Ishikawa (cell line): ENCODE results near the gene TMPRSS12.

Experiments used
- CEBPB ChIP-seq: IDR thresholded peaks from 2 replicates; pipeline ENCODE4 v1.6.1; 2012
- CREB1 ChIP-seq: IDR thresholded peaks from 2 replicates; pipeline ENCODE4 v1.6.1; 2012; ENCODE audit warnings: low read depth
- EGR1 ChIP-seq: IDR thresholded peaks from 2 replicates; pipeline ENCODE4 v1.6.1; 2012
- EP300 ChIP-seq: IDR thresholded peaks from 2 replicates; pipeline ENCODE4 v1.6.1; 2012; ENCODE audit warnings: borderline replicate concordance
- FOXM1 ChIP-seq: IDR thresholded peaks from 2 replicates; pipeline ENCODE4 v1.6.1; 2012; ENCODE audit warnings: low read depth, borderline replicate concordance
- NFIC ChIP-seq: IDR thresholded peaks from 2 replicates; pipeline ENCODE4 v1.6.1; 2012
- RAD21 ChIP-seq: IDR thresholded peaks from 2 replicates; pipeline ENCODE4 v1.6.1; 2012; ENCODE audit warnings: low read depth
- TAF1 ChIP-seq: IDR thresholded peaks from 2 replicates; pipeline ENCODE4 v1.6.1; 2012; ENCODE audit warnings: low read depth, mild to moderate bottlenecking
- TEAD4 ChIP-seq: IDR thresholded peaks from 2 replicates; pipeline ENCODE4 v1.6.1; 2012
- USF1 ChIP-seq: IDR thresholded peaks from 2 replicates; pipeline ENCODE4 v1.6.1; 2012
- YY1 ChIP-seq: IDR thresholded peaks from 2 replicates; pipeline ENCODE4 v1.6.1; 2012; ENCODE audit warnings: low read depth
- ZBTB7A ChIP-seq: IDR thresholded peaks from 2 replicates; pipeline ENCODE4 v1.6.1; 2012; ENCODE audit warnings: low read depth
- TF ChIP-seq, protein P1 (sequence below): IDR thresholded peaks from 2 replicates; pipeline ENCODE4 v1.6.1; 2012; ENCODE audit warnings: low read depth, mild to moderate bottlenecking
- TF ChIP-seq, protein P2 (sequence below): IDR thresholded peaks from 2 replicates; pipeline ENCODE4 v1.6.1; 2012

TMPRSS12 gene

DNA sequence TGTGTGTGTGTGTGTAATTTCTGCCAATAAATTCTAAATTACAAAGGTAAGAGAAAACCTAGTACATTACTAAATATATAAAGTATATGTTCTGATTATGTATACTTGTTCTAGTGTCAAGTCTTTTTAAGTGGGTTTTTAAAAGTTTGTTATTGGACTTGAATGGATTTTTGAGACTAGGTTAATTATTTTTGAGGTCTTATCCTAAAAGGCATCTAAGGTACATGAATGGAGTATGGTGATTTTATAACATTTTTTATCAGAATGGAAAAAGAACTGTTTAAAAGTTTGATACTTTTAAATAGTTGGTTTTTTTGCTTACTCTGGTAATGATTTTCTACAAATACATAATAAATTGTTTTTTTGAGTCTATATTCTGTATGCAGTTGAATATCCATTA, 22.5 kb upstream of the TMPRSS12 start:
- TF ChIP-seq RAD21 (no peak), CREB1 (no peak), USF1 (no peak), FOXM1 (no peak), TEAD4 (no peak), CEBPB (no peak), YY1 (no peak), NFIC (no peak), TAF1 (no peak), EGR1 (no peak), EP300 (no peak)
- TF ChIP-seq, protein P1, sequence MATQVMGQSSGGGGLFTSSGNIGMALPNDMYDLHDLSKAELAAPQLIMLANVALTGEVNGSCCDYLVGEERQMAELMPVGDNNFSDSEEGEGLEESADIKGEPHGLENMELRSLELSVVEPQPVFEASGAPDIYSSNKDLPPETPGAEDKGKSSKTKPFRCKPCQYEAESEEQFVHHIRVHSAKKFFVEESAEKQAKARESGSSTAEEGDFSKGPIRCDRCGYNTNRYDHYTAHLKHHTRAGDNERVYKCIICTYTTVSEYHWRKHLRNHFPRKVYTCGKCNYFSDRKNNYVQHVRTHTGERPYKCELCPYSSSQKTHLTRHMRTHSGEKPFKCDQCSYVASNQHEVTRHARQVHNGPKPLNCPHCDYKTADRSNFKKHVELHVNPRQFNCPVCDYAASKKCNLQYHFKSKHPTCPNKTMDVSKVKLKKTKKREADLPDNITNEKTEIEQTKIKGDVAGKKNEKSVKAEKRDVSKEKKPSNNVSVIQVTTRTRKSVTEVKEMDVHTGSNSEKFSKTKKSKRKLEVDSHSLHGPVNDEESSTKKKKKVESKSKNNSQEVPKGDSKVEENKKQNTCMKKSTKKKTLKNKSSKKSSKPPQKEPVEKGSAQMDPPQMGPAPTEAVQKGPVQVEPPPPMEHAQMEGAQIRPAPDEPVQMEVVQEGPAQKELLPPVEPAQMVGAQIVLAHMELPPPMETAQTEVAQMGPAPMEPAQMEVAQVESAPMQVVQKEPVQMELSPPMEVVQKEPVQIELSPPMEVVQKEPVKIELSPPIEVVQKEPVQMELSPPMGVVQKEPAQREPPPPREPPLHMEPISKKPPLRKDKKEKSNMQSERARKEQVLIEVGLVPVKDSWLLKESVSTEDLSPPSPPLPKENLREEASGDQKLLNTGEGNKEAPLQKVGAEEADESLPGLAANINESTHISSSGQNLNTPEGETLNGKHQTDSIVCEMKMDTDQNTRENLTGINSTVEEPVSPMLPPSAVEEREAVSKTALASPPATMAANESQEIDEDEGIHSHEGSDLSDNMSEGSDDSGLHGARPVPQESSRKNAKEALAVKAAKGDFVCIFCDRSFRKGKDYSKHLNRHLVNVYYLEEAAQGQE: no peak
- TF ChIP-seq, protein P2, sequence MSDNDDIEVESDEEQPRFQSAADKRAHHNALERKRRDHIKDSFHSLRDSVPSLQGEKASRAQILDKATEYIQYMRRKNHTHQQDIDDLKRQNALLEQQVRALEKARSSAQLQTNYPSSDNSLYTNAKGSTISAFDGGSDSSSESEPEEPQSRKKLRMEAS: no peak

DNA sequence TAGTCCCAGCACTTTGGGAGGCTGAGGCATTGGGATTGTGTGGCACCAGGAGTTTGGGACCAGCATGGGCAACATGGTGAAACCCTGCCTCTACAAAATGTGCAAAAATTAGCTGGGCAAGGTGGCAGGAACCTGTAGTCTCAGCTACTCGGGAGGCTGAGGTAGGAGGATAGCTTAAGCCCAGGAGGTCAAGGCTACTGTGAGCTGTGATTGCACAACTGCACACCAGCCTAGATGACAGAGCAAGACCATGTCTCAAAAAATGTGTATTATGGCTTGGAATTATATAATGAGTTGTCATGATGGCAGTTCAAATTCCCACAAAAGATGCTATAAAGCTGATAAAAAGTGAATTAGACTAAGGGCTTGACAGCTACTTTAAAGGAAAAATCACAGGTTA, 20.6 kb upstream of the TMPRSS12 start:
- TF ChIP-seq CEBPB (peak; percentile 45; the same call in 1 of the 2 replicates), RAD21 (no peak), EGR1 (no peak), CREB1 (no peak)
- TF ChIP-seq, protein P1: no peak

GRCh38 chr12:50824914-50825313, 17.8 kb upstream of the TMPRSS12 start:
- TF ChIP-seq EGR1 (no peak), CEBPB (no peak), ZBTB7A (no peak), TEAD4 (no peak)
- TF ChIP-seq, protein P1: no peak

- TF ChIP-seq USF1: no peak
- TF ChIP-seq CEBPB: peak; percentile 98
- TF ChIP-seq TEAD4: no peak
- TF ChIP-seq, protein P1: no peak
- no peak for TF ChIP-seq NFIC
- TF ChIP-seq, protein P2: no peak
- TF ChIP-seq CREB1: no peak
- peak; percentile 76 for TF ChIP-seq RAD21
- TF ChIP-seq FOXM1: no peak
Observed at GRCh38 chr12:50825372-50825838, 17.3 kb upstream of the TMPRSS12 start.
